Globus pallidus (tissue), 1 donor: ENCODE measurements around the gene NLRC5.
"Not testable (repeated sequence)": the region's sequence is repeated elsewhere in the genome, so short reads cannot be mapped to it uniquely, and the experiment has no call there.

Experiments
- DNase-seq: peaks from one replicate; pipeline ENCODE4 v3.0.0-alpha.2; 2015; ENCODE audit warnings: low spot score

Gene NLRC5

GRCh38 chr16:57045694-57046381 lies 56.5 kb downstream of the NLRC5 start:
- peak; percentile 75 for DNase-seq

GRCh38 chr16:57048095-57048494 lies 58.7 kb downstream of the NLRC5 start:
- DNase-seq, result no peak

DNA sequence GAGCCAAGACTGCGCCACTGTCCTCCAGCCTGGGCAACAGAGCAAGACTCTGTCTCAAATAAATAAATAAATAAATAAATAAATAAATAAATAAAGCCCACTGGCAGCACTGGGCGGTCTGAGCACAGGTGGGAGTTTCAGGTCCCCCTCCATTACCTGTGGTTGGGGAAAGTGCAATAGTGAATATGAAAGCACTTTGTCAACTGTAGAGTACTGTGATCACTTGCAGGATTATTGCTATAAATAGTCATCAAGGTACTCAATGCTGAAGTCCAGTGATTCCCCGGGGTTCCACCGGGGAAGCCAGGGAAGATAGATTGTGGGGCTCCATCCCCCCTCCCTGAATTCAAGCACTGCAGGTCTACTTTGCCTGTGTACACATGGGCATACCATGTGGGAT lies 60.3 kb downstream of the NLRC5 start:
- DNase-seq, result no peak

DNA sequence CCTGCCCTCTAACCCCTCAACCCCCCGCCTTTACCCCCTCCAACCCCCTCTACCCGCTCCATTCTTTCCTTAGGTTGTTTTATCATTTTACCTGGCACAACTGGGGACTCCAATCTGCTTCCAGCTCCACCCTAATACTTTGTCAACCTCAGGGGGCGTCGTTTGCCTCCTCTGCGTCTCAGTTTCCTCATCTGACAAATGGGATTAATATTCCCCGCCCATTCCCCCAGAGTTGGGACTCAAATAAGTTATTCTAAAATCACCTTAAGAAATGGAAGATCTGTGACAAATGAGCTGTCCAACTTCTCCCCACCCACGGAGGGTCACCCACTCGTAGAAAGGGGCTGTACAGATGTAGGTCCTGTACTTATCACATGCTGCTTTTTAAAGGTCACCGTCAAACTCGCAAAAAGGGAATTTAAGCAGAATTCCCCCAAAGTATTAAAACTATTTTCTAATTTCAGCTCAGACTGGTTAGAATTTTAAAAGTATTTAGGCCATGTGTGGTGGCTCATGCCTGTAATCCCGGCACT lies 62.4 kb downstream of the NLRC5 start:
- no peak for DNase-seq

DNA sequence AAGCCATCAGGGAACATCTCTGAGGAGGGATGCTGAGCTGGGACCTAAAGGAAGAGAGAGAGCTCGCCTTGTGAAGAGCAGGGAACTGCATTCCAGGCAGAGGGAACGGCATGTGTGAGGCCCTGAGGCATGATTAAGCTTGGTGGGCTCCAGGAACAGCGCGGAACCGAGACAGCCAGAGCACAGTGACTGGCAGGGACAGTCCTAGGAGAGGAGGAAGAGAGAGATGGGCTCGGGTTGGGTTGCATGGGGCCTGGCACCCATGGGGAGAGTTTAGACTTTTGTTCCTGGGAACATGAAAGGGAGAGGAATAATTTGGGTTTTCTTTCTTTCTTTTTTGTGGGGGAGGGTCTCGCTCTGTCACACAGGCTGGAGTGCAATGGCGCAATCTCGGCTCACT lies 63.8 kb downstream of the NLRC5 start:
- DNase-seq, result no peak

- no peak for DNase-seq
These were observed 65.0 kb downstream of the NLRC5 start for GRCh38 chr16:57054338-57054737.

DNA sequence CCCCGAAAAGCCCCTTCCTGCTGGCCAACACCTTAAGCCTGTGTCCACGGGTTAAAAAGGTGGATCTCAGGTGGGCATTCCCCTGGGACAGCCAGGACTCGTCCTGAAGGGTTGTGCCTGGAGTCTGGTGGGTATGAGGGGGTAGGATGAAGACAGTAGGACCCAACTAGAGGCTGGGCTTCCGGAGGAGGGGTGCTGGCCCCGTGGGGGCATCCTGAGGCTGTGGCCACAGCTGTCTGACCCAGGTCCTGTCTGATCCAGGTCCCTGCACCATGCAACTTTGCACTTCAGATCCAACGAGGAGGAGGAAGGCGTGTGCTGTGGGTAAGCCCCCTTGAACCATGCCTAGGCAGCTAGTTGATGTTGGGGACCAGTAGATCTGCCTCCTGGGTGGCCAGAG lies 65.4 kb downstream of the NLRC5 start:
- no peak for DNase-seq

- DNase-seq, result no peak
These were observed 66.3 kb downstream of the NLRC5 start for GRCh38 chr16:57055671-57056070.

GRCh38 chr16:57058291-57058861 lies 69.0 kb downstream of the NLRC5 start:
- no peak for DNase-seq

GRCh38 chr16:57060323-57061083 lies 71.1 kb downstream of the NLRC5 start:
- DNase-seq, result no peak

DNA sequence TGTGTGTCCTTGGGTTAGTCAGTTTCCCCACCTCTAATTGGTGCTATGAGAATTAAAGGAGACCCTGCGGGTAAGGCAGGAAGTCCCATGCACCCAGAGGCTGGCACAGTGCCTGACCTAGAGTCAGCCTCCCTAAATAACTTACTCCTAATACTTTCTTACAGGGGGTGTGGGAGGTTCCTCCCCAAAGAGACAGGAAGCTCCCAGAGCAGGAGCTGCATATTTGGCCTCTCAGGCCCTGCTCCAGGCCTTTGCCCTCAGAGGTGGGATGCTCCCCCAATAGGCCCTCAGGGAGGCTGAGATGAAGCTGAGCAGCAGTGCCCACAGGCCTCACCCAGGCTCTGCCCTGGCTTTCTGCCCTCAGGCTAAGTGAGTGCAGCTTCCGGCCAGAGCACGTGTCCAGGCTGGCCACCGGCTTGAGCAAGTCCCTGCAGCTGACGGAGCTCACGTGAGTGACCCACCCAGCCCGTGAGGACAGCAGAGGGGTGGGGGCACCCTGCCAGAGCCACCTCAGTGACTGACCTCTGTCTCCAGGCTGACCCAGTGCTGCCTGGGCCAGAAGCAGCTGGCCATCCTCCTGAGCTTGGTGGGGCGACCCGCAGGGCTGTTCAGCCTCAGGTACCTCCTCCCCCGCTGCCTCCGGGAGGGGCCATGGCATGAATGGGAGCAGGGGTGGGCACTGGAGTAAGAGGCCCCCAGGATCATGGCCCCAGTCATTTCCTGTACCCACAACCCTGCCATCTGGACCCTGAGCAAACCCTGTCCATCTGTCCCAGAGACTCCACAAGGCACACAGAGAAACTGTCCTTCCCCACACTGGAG lies 71.9 kb downstream of the NLRC5 start:
- DNase-seq, result no peak

DNA sequence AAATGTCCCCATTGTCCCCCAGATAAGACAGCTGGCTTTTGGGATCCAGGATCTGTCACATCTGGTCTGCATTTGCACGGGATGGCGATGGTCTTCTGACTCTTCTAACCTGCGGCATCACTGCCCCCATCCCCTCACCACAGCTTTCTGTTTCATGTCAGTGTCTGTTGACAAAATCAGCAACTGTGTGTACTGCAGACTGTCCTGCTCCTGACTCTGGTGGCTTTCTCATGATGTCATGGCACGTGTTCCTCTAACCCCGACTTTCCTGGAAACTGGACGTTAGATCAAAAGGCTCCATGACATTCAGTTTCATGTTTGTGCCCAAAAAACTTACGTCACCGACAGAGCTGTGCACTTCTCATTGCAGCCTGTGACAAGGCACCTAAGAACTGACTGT lies 73.0 kb downstream of the NLRC5 start:
- DNase-seq, result no peak

DNA sequence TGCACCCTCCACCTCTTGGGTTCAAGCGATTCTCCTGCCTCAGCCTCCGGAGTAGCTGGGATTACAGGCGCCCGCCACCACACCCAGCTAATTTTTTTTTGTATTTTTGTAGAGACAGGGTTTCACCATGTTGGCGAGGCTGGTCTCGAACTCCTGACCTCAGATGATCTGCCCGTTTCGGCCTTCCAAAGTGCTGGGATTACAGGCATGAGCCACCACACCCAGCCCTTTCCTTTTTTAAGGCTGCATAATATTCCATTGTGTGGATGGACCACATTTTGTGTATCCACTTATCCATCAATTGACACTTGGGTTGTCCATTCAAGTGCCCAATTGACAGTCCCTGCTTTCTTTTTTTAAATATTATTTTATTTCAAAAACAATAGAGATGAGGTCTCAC lies 73.8 kb downstream of the NLRC5 start:
- DNase-seq, result not testable (repeated sequence)

GRCh38 chr16:57064995-57065394 lies 75.6 kb downstream of the NLRC5 start:
- DNase-seq, result no peak

- no peak for DNase-seq
These were observed 77.3 kb downstream of the NLRC5 start for GRCh38 chr16:57066625-57067024.

GRCh38 chr16:57067347-57067746 lies 78.0 kb downstream of the NLRC5 start:
- no peak for DNase-seq

DNA sequence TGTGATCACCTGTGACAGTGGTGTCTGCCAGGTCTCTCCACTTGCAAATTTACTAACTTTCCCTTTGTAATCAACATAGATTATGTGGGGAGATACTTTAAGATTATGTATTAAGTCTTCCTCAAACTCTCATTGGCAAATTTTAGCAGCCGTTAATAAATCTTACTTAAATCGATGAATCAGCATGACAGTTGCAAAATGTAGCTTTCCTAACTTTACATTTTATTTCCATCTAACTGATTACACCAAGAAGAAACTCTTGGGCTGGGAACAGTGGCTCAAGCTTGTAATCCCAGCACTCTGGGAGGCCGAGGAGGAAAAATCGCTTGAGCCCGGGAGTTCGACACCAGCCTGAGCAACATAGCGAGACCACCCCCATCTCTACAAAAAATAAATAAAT lies 79.7 kb downstream of the NLRC5 start:
- no peak for DNase-seq

GRCh38 chr16:57069635-57070370 lies 80.4 kb downstream of the NLRC5 start:
- no peak for DNase-seq

GRCh38 chr16:57070424-57070823 lies 81.1 kb downstream of the NLRC5 start:
- no peak for DNase-seq

GRCh38 chr16:57071081-57071732 lies 81.8 kb downstream of the NLRC5 start:
- not testable (repeated sequence) for DNase-seq
